Endothelial cell of umbilical vein (primary cell): ENCODE data around the gene TSPAN14. TPM values are rescaled to one million over a fixed set of nuclear protein-coding genes. Genes with fewer than 3 reads are reported as not detected.

Experiments used
- BruUV-seq: library from RNA; stranded (reverse); fragments of 400-500 nt; replicated peaks from 2 replicates; lab custom pipeline; 2021; lab: Mats Ljungman, UMichigan
- CTCF ChIA-PET: fragments of 300-600, 350-600 bp; sonication (Branson Sonifier 250); formaldehyde crosslinking; loops from one replicate; lab custom pipeline; 2021; ENCODE audit warnings: antibody characterized with exemption, inconsistent platforms; lab: Charles Lee
- POLR2A ChIA-PET: fragments of 300-600, 350-600 bp; sonication (Branson Sonifier 250); formaldehyde crosslinking; loops from one replicate; lab custom pipeline; 2021; ENCODE audit warnings: antibody characterized with exemption, inconsistent platforms; lab: Charles Lee
- DNase-seq: peaks from one replicate; pipeline ENCODE4 v3.0.0-alpha.2; 2011; ENCODE audit warnings: low read depth, low spot score
- FAIRE-seq: peaks from 2 replicates; lab custom pipeline; 2011; peaks lifted over from hg19 to GRCh38; lab: Jason Lieb, UNC
- H2AFZ ChIP-seq: 2 replicates; pipeline ENCODE4 v1.6.0; 2012; ENCODE audit warnings: low read depth, low read length, control low read depth, inconsistent platforms
- H3K27ac ChIP-seq: 2 replicates; pipeline ENCODE4 v1.5.1; 2011; ENCODE audit warnings: low read depth, mild to moderate bottlenecking, control low read depth, low read length, moderate library complexity; ENCODE audit not compliant: insufficient read depth
- H3K27me3 ChIP-seq, 2 experiments: 2 replicates each; pipeline versions ENCODE4 v1.6.0 to v1.6.1; 2011; ENCODE audit warnings: low read length in 2 of 2, mixed read lengths in 1 of 2; ENCODE audit not compliant: control insufficient read depth in 2 of 2, insufficient read depth in 2 of 2
- H3K36me3 ChIP-seq, 2 experiments: 2 replicates in 1 of 2; 3 replicates in 1 of 2; pipeline ENCODE4 v1.5.1; 2011; ENCODE audit warnings: low read length in 2 of 2, mild to moderate bottlenecking in 1 of 2, moderate library complexity in 1 of 2; ENCODE audit not compliant: control insufficient read depth in 2 of 2, insufficient read depth in 2 of 2; ENCODE audit errors: extremely low read depth in 1 of 2
- H3K4me1 ChIP-seq: 3 replicates; pipeline ENCODE4 v1.5.1; 2011; ENCODE audit warnings: mild to moderate bottlenecking, low read length; ENCODE audit not compliant: control insufficient read depth, insufficient read depth; ENCODE audit errors: extremely low read depth
- H3K4me2 ChIP-seq: 2 replicates; pipeline ENCODE4 v1.6.1; 2011; ENCODE audit warnings: low read length, control low read depth, mixed read lengths; ENCODE audit not compliant: insufficient read depth
- H3K4me3 ChIP-seq, 3 experiments: fragments of 200-600 bp in 1 of 3; sonication (generic), shearing (Covaris generic) in 1 of 3; replicated peaks in 1 of 3; 2 replicates each; pipeline ENCODE4 v1.5.1; 2011 to 2016; ENCODE audit warnings: control low read depth in 3 of 3, low read length in 3 of 3, mild to moderate bottlenecking in 2 of 3, inconsistent platforms in 1 of 3, low read depth in 1 of 3, moderate library complexity in 1 of 3; ENCODE audit not compliant: insufficient read depth in 1 of 3
- H3K79me2 ChIP-seq: 2 replicates; pipeline ENCODE4 v1.6.0; 2012; ENCODE audit warnings: low read length, inconsistent platforms; ENCODE audit not compliant: control insufficient read depth, insufficient read depth
- H3K9ac ChIP-seq: replicated peaks from 2 replicates; pipeline ENCODE3; 2011; ENCODE audit warnings: low read length, control low read depth; ENCODE audit not compliant: insufficient read depth; ENCODE audit errors: extremely low read depth
- H3K9me1 ChIP-seq: replicated peaks from 3 replicates; pipeline ENCODE4 v1.6.0; 2011; ENCODE audit warnings: mild to moderate bottlenecking, low read length; ENCODE audit not compliant: control insufficient read depth, insufficient read depth; ENCODE audit errors: extremely low read depth
- H3K9me3 ChIP-seq: replicated peaks from 2 replicates; pipeline ENCODE4 v1.5.1; 2012; ENCODE audit warnings: low read length, inconsistent platforms; ENCODE audit not compliant: control insufficient read depth, insufficient read depth
- H4K20me1 ChIP-seq: replicated peaks from 2 replicates; pipeline ENCODE3; 2011; ENCODE audit warnings: mild to moderate bottlenecking, low read length; ENCODE audit not compliant: control insufficient read depth, insufficient read depth; ENCODE audit errors: extremely low read depth
- EZH2 ChIP-seq: IDR thresholded peaks from 2 replicates; pipeline ENCODE4 v1.6.1; 2012; ENCODE audit warnings: borderline replicate concordance, low read depth, mild to moderate bottlenecking, moderate library complexity, low read length, inconsistent platforms; ENCODE audit not compliant: severe bottlenecking
- FOS ChIP-seq: IDR thresholded peaks from 2 replicates; pipeline ENCODE4 v1.6.1; 2011; ENCODE audit warnings: mild to moderate bottlenecking, low read length, moderate library complexity, borderline replicate concordance; ENCODE audit not compliant: insufficient read depth
- GATA2 ChIP-seq: IDR thresholded peaks from 2 replicates; pipeline ENCODE4 v1.7.0; 2011; ENCODE audit warnings: low read depth, mild to moderate bottlenecking, moderate library complexity, mixed read lengths, low read length; ENCODE audit not compliant: insufficient read length, insufficient read depth
- JUN ChIP-seq: IDR thresholded peaks from 2 replicates; pipeline ENCODE4 v1.6.1; 2011; ENCODE audit warnings: borderline replicate concordance, low read depth; ENCODE audit not compliant: insufficient read length, insufficient read depth
- MYC ChIP-seq: IDR thresholded peaks from one replicate; pipeline ENCODE4 v1.6.1; 2011; ENCODE audit warnings: mild to moderate bottlenecking, low read depth, low read length
- POLR2A ChIP-seq: IDR thresholded peaks from 2 replicates; pipeline ENCODE4 v1.6.1; 2012; ENCODE audit warnings: low read depth, mild to moderate bottlenecking, control low read depth, low read length
- dilution Hi-C: fragments of 300-500 bp; cut with MboI; formaldehyde crosslinking; loops from one replicate; pipeline ENCODE4 v1.15.0; 2019; ENCODE audit warnings: low sequenced_read_pairs; ENCODE audit not compliant: extremely low pct_ligation_motif_present
- intact Hi-C: fragments of 100-400 bp; cut with micrococcal nuclease; formaldehyde crosslinking; loops from one replicate; pipeline ENCODE4 v1.10.0; 2022
- polyA plus RNA-seq, 4 experiments: library from polyadenylated mRNA; depleted of rRNA in 3 of 4; stranded (reverse) in 3 of 4; unstranded in 1 of 4; fragments of >200 nt; gene quantifications; 2 replicates each; pipeline versions ENCODE4 v1.2.1 to v1.2.3, GENCODE V29; 2011 to 2012; ENCODE audit warnings: missing spikeins in 1 of 4
- total RNA-seq: library from RNA; stranded (reverse); gene quantifications from 2 replicates; pipeline ENCODE4 v1.2.3, GENCODE V29; 2021
- TF ChIP-seq, protein P1 (sequence below): IDR thresholded peaks from 2 replicates; pipeline ENCODE4 v1.6.1; 2011; ENCODE audit not compliant: insufficient read depth, insufficient read length

The TSPAN14 gene
- total and polyA plus RNA-seq, 2 donors (not counting 3 experiments of a cell fraction or from before 2014, with no cell fraction given), result 210 to 242 TPM

DNA sequence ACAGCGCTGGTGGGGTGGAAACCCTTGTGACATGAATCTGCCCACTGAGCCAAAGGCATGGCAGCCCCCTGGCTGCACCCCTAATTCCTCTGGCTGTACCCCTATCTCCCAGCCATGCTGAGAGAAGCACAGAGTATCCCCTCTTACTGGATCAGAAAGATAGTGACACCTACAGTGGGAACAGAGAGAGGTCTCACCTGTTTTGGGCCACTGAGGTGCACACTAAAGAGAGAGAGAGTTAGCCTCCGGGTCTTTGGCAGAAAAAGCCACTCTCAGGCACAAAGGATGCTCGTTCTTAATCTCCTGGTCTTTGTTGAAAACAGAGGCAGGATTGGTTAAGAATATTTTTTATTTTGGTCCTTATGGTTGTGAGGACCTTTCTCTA lies 11.3 kb downstream of the TSPAN14 start:
- CTCF ChIA-PET, result interaction anchor here (1.8 to 37.4 kb wide), 3 partner anchors 9 to 41 kb away, joined by 4 to 1118 read pairs (median 10); no protein-coding TSS in a partner anchor
- H3K4me2 ChIP-seq, result peak overlapping the region; percentile 32
- H3K27me3 ChIP-seq, result no peaks in the 10 kb centered on the region
- H3K4me1 ChIP-seq, result peaks cover 94% of the 10 kb centered on the region
- H3K9ac ChIP-seq, result peak overlapping the region; percentile 20
- no peak overlapping the region for H2AFZ ChIP-seq
- dilution Hi-C loops (no loop called here), intact Hi-C loops (no loop called here)
- no TSS peak for BruUV-seq
- peak overlapping the region; percentile 79 for H3K27ac ChIP-seq
- peaks cover 6% of the 10 kb centered on the region for H4K20me1 ChIP-seq
- FAIRE-seq (no peak), DNase-seq (no peak)
- no peaks in the 10 kb centered on the region for H3K9me1 ChIP-seq
- POLR2A ChIA-PET, result no interaction called here
- TF ChIP-seq MYC (no peak), EZH2 (no peak), POLR2A (no peak), GATA2 (no peak), FOS (no peak), JUN (no peak)
- TF ChIP-seq, protein P1, sequence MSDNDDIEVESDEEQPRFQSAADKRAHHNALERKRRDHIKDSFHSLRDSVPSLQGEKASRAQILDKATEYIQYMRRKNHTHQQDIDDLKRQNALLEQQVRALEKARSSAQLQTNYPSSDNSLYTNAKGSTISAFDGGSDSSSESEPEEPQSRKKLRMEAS, result no peak
- H3K36me3 ChIP-seq, result peaks cover 0 to 4% of the 10 kb centered on the region in 2 experiments
- peaks cover 99% of the 10 kb centered on the region for H3K79me2 ChIP-seq
- H3K4me3 ChIP-seq, result peak overlapping the region in 2 of 3 experiments; percentile 13 to 23
- H3K9me3 ChIP-seq, result no peaks in the 10 kb centered on the region
